Fibroblast of lung (primary cell): ENCODE measurements around the gene RGS17. TPM values are rescaled to one million over a fixed set of nuclear protein-coding genes. Genes with fewer than 3 reads are reported as not detected.

Source experiments
- DNase-seq, 2 donors: peaks; one replicate each; pipeline versions ENCODE4 v3.0.0 to v3.0.0-alpha.2; 2010; ENCODE audit warnings: low read depth in 2 of 2
- H2AFZ ChIP-seq: 2 replicates; pipeline ENCODE4 v1.5.1; 2012; ENCODE audit warnings: low read length, control low read depth, inconsistent platforms
- H3K27ac ChIP-seq: 2 replicates; pipeline ENCODE4 v1.5.1; 2011; ENCODE audit warnings: low read length, control low read depth; ENCODE audit not compliant: insufficient read depth
- H3K27me3 ChIP-seq: 2 replicates; pipeline ENCODE4 v1.5.1; 2011; ENCODE audit warnings: mild to moderate bottlenecking, low read length; ENCODE audit not compliant: control insufficient read depth, insufficient read depth
- H3K36me3 ChIP-seq: 2 replicates; pipeline ENCODE4 v1.5.1; 2011; ENCODE audit warnings: low read length; ENCODE audit not compliant: control insufficient read depth, insufficient read depth
- H3K4me1 ChIP-seq: 2 replicates; pipeline ENCODE4 v1.5.1; 2011; ENCODE audit warnings: low read length; ENCODE audit not compliant: control insufficient read depth, insufficient read depth; ENCODE audit errors: extremely low read depth
- H3K4me2 ChIP-seq: 2 replicates; pipeline ENCODE4 v1.5.1; 2011; ENCODE audit warnings: low read length, control low read depth; ENCODE audit not compliant: insufficient read depth; ENCODE audit errors: extremely low read depth
- H3K4me3 ChIP-seq, 4 experiments: fragments of 200-600 bp in 1 of 4; sonication (generic) in 1 of 4; replicated peaks in 1 of 4; 2 replicates each; pipeline ENCODE4 v1.5.1; 2011 to 2016; ENCODE audit warnings: low read length in 4 of 4, low read depth in 3 of 4, mild to moderate bottlenecking in 3 of 4, control low read depth in 2 of 4, inconsistent platforms in 1 of 4, mixed read lengths in 1 of 4; ENCODE audit not compliant: insufficient read depth in 1 of 4; ENCODE audit errors: control extremely low read depth in 1 of 4
- H3K79me2 ChIP-seq: 2 replicates; pipeline ENCODE4 v1.5.1; 2012; ENCODE audit warnings: mild to moderate bottlenecking, low read length, inconsistent platforms; ENCODE audit not compliant: control insufficient read depth, insufficient read depth
- H3K9ac ChIP-seq: 2 replicates; pipeline ENCODE4 v1.5.1; 2011; ENCODE audit warnings: mild to moderate bottlenecking, low read length, control low read depth; ENCODE audit not compliant: insufficient read depth
- H3K9me3 ChIP-seq: 2 replicates; pipeline ENCODE4 v1.5.1; 2012; ENCODE audit warnings: low read depth, low read length; ENCODE audit not compliant: control insufficient read depth, insufficient read depth
- H4K20me1 ChIP-seq: 2 replicates; pipeline ENCODE4 v1.5.1; 2011; ENCODE audit warnings: low read length; ENCODE audit not compliant: control insufficient read depth, insufficient read depth; ENCODE audit errors: extremely low read depth
- CTCF ChIP-seq, 2 donors: IDR thresholded peaks in 1 of 2; conservative IDR thresholded peaks in 1 of 2; 1 replicate in 1 of 2; 2 replicates in 1 of 2; pipeline ENCODE4 v1.5.1; 2011 to 2012; ENCODE audit warnings: low read length in 2 of 2, control low read depth in 1 of 2, inconsistent platforms in 1 of 2, low read depth in 1 of 2, mild to moderate bottlenecking in 1 of 2
- EZH2 ChIP-seq: IDR thresholded peaks from 2 replicates; pipeline ENCODE4 v1.5.1; 2012; ENCODE audit warnings: low read length, control low read depth, mild to moderate bottlenecking; ENCODE audit errors: missing control alignments
- polyA plus RNA-seq, 2 donors: library from polyadenylated mRNA; depleted of rRNA in 1 of 2; stranded (reverse) in 1 of 2; unstranded in 1 of 2; fragments of >200 nt; gene quantifications; 2 replicates each; pipeline ENCODE4 v1.2.1, GENCODE V29; 2011 to 2012; ENCODE audit warnings: missing spikeins in 1 of 2
- total RNA-seq: library from RNA; depleted of rRNA; stranded (reverse); fragments of >200 nt; gene quantifications from 2 replicates; pipeline ENCODE4 v1.2.1, GENCODE V29; 2014

Gene RGS17
- total and polyA plus RNA-seq, 2 donors (not counting 1 experiment from before 2014, with no cell fraction given) = 2.1 to 10.2 TPM

GRCh38 chr6:153106021-153106420, 25.1 kb downstream of the RGS17 start:
- Histone ChIP-seq H3K4me3 (no peak overlapping the region), H2AFZ (no peak overlapping the region), H3K79me2 (peaks cover 4% of the 10 kb centered on the region), H3K27me3 (no peaks in the 10 kb centered on the region), H3K4me2 (no peak overlapping the region), H3K27ac (no peak overlapping the region), H3K9me3 (no peaks in the 10 kb centered on the region), H4K20me1 (no peaks in the 10 kb centered on the region), H3K36me3 (no peaks in the 10 kb centered on the region), H3K9ac (no peak overlapping the region), H3K4me1 (no peaks in the 10 kb centered on the region)
- TF ChIP-seq EZH2 = no peak
- no peak for TF ChIP-seq CTCF (conservative IDR thresholded peaks at IDR 0.05 in 1 of 2, IDR thresholded peaks at IDR 0.05 in 1 of 2; ENCODE audit: low read depth in 1 of 2, low read length in 2 of 2)
- no peak for DNase-seq

GRCh38 chr6:153104220-153104619, 26.9 kb downstream of the RGS17 start:
- Histone ChIP-seq H2AFZ (no peak overlapping the region), H3K79me2 (peaks cover 4% of the 10 kb centered on the region), H4K20me1 (no peaks in the 10 kb centered on the region), H3K9ac (no peak overlapping the region), H3K9me3 (no peaks in the 10 kb centered on the region), H3K36me3 (no peaks in the 10 kb centered on the region), H3K4me2 (no peak overlapping the region), H3K27me3 (no peaks in the 10 kb centered on the region), H3K4me3 (no peak overlapping the region), H3K4me1 (no peaks in the 10 kb centered on the region), H3K27ac (no peak overlapping the region)
- peak; percentile 25 to 38 for DNase-seq
- TF ChIP-seq EZH2 = no peak
- TF ChIP-seq CTCF (conservative IDR thresholded peaks at IDR 0.05 in 1 of 2, IDR thresholded peaks at IDR 0.05 in 1 of 2; ENCODE audit: low read depth in 1 of 2, low read length in 2 of 2) = no peak

- H3K4me3 ChIP-seq = no peak overlapping the region
- TF ChIP-seq EZH2 (no peak), CTCF (conservative IDR thresholded peaks at IDR 0.05 in 1 of 2, IDR thresholded peaks at IDR 0.05 in 1 of 2; ENCODE audit: low read depth in 1 of 2, low read length in 2 of 2) (no peak)
- H4K20me1 ChIP-seq = no peaks in the 10 kb centered on the region
- no peak overlapping the region for H3K4me2 ChIP-seq
- no peak for DNase-seq
- peaks cover 4% of the 10 kb centered on the region for H3K79me2 ChIP-seq
- H3K27ac ChIP-seq = no peak overlapping the region
- no peaks in the 10 kb centered on the region for H3K9me3 ChIP-seq
- no peaks in the 10 kb centered on the region for H3K36me3 ChIP-seq
- no peaks in the 10 kb centered on the region for H3K27me3 ChIP-seq
- H2AFZ ChIP-seq = no peak overlapping the region
- no peaks in the 10 kb centered on the region for H3K4me1 ChIP-seq
- no peak overlapping the region for H3K9ac ChIP-seq
Observed at GRCh38 chr6:153103319-153103655, 27.8 kb downstream of the RGS17 start.
